Kasumi-1 (cell line): ENCODE measurements around the gene BRCA1.
"Not testable (repeated sequence)": the region's sequence is repeated elsewhere in the genome, so short reads cannot be mapped to it uniquely, and the experiment has no call there.

ENCODE experiments used
- DNase-seq, 2 experiments: peaks; one replicate each; lab custom pipeline; 2025; lab: John Stamatoyannopoulos, UW

The BRCA1 gene

DNA sequence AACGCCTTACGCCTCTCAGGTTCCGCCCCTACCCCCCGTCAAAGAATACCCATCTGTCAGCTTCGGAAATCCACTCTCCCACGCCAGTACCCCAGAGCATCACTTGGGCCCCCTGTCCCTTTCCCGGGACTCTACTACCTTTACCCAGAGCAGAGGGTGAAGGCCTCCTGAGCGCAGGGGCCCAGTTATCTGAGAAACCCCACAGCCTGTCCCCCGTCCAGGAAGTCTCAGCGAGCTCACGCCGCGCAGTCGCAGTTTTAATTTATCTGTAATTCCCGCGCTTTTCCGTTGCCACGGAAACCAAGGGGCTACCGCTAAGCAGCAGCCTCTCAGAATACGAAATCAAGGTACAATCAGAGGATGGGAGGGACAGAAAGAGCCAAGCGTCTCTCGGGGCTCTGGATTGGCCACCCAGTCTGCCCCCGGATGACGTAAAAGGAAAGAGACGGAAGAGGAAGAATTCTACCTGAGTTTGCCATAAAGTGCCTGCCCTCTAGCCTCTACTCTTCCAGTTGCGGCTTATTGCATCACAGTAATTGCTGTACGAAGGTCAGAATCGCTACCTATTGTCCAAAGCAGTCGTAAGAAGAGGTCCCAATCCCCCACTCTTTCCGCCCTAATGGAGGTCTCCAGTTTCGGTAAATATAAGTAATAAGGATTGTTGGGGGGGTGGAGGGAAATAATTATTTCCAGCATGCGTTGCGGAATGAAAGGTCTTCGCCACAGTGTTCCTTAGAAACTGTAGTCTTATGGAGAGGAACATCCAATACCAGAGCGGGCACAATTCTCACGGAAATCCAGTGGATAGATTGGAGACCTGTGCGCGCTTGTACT is at the start of gene BRCA1:
Gene BRCA1, minus strand, starts transcription at position 232 of the 834 bp plus-strand sequence. CDS start 1,268 bp downstream, outside the sequence.
- DNase-seq: peak; percentile 99

DNA sequence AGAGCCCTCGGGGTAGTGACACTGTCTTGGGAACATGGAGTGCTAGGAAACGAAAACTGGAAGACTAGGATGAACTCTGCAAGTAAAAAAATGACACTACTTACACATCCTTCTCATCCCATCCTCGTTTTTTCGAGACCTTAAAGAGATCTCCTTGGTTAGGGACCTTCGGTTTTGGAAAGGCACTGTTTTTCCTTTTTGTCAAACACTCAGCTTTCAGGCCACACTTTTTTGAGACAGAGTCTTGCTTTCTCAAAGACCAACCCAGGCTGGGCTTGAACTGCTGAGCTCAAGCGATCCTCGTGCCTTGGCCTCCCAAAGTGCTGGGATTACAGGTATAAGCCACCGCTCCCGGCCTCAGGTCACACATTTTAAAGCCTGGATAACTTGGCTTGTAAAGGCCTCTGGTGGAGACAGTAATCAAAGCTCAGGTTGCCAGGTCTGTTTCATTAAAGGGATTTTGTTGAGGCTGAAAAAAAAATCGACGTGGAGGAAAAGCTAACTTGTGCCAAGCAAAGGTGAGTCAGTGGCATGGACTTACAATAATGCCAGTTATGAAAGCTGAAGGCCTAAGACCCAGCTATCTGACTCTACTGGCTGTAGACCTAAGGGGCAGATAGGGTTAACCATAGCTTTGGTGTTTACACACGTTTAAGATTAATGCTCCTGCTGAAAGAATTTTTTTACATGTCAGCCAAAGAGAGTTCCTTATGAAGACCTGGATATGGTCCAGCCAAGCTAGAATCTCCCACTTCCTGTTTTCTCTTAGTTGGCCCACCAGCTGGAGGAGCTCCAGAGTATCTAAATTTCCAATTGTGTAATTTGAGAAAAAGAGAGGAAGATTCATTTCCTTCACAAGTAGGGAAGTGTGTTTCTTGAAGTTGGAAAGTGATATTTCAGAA is 46.7 kb upstream of the BRCA1 start:
- DNase-seq: peak; percentile 81 to 83

DNA sequence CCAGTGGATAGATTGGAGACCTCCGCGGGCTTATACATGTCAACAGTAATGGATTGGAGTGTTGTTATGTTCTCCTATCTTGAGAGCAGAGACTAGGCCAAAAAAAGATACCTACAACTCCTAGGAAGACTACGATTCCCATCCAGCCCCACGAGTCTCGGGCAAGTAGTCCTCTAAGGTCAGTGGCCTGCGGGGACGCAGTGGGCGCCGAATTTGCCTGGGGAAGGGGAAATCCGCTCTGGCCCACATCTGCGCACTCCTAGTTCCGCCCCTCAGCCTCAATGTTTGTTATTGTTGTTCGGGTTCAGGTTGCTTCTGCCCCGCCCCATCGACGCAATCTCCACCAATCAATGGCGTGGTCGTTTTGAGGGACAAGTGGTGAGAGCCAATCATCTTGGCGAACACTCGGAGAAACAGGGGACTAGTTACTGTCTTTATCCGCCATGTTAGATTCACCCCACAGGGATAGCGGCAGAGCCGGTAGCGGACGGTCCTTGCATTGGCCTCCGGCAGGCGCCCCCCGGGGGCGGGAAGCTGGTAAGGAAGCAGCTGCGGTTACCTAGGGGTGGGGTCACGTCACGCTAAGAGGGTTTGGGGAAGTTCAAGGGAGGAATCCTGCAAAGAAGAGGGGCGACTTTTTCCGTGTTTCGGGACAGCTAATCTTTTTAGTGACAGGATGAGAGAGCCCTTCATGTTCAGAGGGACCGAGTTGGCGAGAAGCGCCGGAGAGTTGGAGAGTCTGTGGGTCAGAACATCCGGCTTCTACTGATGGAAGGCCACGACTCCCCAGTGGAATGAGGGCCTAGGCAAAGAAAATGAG is 45.8 kb upstream of the BRCA1 start, which contains the start of gene NBR1:
Gene NBR1, plus strand, starts transcription at position 449 of the 820 bp plus-strand sequence. CDS start 4,586 bp downstream, outside the sequence.
- DNase-seq: peak; percentile 98 to 99

DNA sequence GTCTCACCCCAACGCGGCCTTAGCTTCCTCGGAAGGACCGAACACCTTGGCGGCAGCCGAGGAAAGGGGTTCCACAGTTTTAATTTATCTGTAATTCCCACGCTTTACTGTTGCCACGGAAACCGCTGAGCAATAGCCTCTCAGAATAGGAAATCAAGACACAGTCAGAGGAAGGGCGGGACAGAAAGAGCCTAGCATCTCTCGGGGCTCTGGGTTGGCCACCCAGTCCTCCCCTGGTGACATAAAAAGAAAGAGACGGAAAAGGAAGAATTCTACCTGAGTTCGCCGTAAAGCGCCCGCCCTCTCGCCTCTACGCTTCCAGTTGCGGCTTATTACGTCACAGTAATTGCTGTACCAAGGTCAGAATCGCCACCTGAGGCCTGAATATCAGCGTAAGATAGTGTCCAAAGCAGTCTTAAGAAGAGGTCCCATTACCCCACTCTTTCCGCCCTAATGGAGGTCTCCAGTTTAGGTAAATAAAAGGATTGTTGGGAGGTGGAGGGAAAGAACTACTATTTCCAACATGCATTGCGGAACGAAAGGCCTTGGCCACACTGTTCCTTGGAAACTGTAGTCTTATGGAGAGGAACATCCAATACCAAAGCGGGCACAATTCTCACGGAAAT is 45.1 kb upstream of the BRCA1 start:
- DNase-seq: peak; percentile 98 to 99

DNA sequence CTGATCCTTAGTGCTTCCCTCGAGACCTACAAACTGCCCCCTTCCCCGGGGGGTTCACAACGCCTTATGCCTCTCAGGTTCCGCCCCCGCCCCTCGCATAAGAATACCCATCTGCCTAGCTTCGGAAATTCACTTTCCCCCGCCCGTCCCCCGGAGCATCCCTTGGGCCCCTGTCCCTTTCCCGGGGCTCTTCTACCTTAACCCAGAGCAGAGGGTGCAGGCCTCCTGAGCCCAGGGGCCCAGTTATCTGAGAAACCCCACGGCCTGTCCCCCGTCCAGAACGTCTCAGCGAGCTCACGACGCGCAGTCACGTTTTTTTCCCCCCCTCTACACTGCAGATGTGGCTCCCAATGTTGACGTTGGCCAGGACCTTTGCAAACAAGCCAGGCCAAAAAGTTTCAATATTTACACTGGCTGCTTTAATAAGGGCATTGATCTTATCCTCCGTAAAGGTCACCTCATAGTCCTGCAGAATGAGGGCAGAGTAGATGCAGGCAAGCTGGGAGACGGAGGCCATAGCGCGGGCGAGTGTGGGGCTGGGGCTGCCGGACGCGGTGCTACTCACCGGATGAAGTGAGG is 44.5 kb upstream of the BRCA1 start:
- peak; percentile 36 to 47 for DNase-seq

DNA sequence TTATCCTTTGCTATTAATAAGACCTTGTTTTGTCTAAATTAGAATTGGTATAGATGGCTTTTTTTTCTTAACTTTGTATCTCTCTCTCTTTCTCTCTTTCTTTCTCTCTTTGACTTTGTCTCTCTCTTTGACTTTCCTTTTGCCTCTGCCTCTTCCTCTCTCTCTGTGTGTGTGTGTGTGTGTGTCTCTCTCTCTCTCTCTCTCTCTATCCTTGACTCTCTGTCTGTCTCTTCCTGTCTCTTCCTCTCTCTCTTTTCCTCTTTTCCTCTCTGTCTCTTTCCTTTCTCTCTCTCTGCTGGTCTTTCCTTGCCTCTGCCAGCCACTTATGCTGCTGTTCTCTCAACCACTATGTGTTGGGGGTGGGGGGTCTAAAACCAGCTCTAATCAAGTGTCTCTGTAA is 40.8 kb upstream of the BRCA1 start:
- not testable (repeated sequence) for DNase-seq

DNA sequence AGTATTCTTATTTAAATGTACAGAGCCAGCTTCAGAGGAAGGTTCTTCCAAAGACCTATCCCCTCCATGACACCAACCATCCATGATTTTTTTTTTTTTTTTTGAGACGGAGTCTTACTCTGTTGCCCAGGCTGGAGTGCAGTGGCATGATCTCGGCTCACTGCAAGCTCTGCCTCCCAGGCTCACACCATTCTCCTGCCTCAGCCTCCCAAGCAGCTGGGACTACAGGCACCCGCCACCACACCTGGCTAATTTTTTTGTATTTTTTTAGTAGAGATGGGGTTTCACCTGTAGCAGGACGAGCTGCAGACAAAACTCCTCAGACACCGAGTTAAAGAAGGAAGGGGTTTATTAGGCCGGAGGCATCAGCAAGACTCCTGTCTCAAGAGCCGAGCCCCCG is 34.8 kb upstream of the BRCA1 start:
- not testable (repeated sequence) for DNase-seq

DNA sequence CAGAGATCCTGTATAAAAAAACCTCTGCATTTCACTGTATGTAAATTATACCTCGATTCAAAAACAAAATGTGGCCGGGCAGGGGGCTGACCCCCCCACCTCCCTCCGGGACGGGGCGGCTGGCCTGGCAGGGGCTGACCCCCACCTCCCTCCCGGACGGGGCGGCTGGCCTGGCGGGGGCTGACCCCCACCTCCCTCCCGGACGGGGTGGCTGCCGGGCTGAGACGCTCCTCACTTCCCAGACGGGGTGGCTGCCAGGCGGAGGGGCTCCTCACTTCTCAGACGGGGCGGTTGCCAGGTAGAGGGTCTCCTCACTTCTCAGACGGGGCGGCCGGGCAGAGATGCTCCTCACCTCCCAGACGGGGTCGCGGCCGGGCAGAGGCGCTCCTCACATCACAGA is 34.1 kb upstream of the BRCA1 start:
- DNase-seq: not testable (repeated sequence)

DNA sequence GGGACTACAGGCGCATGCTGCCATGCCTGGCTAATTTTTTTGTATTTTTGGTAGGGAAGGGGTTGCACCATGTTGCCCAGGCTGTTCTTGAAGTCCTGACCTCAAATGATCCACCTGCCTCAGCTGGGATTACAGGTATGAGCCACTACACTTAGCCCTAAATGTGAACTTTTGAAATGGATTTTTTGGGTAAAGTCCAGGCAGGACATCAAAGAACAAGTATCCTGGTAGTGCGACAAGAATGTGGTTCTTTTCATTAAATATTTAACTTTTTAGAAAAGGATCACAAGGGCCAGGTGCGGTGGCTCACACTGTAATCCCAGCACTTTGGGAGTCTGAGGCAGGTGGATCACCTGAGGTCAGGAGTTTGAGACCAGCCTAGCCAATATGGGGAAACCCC is 30.5 kb upstream of the BRCA1 start:
- DNase-seq: no peak

DNA sequence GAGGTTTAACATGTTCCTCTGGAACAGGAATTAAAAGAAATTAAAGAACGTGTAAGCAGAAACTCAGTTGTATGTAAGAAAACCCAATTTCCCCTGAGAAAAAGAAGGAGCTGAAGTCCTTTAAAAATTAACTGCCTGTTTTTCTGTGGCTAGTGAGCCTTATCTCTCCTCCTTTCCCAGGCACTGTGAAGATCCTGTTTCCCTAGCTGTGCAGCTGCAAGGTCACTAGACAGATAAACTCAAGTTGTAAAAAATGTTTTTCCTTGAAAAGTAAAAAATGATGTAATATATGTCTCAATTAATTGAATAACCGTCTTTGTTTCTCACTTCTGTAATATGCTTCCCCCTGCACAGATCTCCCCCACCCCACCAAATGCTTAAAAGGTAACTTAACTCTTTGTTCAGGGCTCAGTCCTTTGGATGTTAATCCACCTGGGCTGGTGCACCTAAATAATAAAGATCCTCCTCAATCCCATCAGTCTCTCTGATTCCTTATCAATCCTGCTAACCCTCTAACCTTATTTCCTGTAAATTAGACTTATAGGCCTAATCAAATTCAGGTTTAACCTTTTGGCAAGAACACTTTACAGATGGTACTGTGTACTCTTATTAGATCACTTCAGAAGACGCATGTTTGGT is 28.2 kb upstream of the BRCA1 start:
- not testable (repeated sequence) for DNase-seq

DNA sequence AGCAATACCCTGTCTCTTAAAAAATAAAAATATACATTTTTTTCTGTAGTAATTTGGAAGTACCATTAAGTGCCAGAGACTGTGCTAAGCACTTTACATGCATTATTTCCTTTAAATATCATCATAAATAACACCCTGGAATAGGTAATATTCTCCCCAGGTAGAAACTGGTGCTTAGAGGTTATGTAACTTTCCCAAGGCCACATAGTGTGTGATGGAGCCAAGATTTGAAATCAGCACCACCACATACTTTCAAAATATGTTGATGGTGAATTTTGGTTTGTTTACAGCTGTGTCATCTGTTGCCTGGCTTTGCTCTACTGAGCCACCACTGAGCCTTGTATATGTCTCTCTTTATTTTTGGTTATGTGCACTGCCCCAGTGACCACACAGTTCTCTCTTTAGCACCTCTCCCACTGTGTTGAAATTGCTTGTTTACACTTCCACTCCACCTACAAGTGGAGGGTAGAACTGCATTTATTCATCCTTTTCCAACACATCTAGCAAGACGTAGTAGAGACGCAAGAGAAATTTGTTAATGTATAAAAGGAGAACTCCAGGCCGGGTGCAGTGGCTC is 26.8 kb upstream of the BRCA1 start:
- DNase-seq: no peak

DNA sequence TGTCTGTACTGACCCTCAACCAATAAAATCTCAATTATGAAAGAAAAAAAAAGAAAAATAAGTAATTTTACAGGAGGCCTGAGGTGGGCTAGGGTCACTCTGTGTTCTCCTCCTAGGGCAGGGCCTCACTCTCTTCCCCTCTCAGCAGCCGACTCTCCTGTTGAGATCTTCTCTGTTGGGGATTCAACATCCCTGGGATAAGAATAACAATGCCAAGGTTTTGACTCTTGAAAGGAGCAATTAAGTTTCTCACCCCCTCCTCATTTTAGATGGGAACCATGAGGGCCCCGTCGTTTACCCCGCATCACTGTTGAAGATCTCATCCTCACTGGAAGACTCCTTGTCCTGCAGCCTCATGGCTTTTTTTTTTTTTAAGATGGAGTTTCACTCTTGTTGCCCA is 21.5 kb upstream of the BRCA1 start:
- no peak for DNase-seq

DNA sequence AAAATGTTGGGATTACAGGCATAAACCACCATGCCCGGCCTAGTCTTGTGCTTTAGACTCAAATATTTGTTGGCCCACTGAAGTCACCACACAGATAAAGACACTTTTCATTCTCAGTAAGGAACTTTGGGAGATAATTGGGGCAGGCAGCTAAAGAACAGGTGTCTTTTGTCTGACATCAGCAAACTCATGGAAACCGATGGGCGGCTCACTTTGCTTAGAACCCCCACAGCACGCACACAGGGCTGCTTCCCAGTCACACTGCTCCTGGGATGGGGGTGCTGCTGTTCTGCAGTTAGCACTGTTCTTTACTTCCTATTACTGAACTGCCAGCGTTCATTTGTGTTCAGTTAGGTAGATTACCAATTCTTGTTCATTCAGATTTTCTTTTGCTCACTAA is 18.0 kb upstream of the BRCA1 start:
- DNase-seq: no peak

DNA sequence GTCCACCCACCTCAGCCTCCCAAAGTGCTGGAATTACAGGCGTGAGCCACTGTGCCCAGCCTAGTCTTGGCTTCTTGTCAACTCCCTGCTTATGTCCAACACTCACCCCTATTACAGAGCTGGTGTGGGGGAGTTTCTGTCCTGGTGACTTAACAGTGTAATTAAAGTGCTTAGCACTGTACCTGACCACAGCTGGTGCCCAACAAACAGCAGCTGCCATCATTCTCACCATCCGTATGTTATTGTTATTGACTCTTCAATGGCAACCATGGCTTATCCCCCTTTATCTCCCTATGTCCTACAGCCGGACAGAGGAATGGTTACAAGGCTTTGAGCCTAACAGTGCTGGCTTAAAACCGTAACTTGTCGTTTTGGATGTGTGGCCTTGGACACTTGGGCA is 17.0 kb upstream of the BRCA1 start:
- no peak for DNase-seq

DNA sequence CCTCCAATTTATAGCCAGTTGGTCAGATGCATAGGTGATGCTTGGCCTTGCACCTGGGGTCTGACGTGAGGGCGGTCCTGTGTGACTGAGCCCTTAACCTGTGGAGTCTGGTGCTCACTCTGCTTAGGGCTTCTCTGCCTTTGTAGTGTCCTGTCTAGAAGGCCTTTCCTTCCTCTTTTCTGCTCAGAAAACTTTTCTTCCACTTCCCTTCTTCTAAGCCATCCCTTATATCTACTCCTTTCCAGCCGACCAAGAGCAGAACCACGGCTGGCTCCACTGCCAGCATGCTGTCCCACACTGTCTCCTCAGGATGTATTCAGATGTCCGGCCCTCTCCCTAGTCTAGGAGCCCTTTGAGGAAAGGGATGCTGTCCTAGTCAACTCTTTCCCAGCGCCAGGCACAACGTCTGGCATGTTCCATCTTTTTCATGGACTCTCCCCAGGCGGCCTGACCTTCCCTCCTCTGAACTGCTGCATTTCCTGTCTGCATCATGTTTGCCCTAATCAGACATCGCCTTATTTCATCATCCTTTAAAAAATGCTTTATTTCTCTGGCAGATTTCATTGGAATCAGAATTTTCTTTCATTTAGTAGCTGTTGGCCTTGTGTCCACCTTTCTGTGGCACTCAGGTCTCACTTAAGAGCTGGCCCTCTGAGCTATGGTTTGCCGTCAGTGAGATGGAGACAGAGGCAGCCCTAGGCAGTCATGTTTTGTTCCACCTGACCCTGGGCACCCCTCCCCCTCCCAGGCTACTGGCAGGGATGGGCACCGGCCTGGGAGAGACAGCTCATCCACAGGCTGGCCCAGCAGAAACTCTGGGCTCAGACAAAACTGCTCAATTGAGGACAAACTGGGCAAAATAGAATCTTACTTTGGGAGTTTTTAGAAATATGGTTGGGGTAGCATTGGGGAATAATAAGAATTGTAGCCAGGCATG is 15.5 kb upstream of the BRCA1 start:
- peak; percentile 72 to 81 for DNase-seq

DNA sequence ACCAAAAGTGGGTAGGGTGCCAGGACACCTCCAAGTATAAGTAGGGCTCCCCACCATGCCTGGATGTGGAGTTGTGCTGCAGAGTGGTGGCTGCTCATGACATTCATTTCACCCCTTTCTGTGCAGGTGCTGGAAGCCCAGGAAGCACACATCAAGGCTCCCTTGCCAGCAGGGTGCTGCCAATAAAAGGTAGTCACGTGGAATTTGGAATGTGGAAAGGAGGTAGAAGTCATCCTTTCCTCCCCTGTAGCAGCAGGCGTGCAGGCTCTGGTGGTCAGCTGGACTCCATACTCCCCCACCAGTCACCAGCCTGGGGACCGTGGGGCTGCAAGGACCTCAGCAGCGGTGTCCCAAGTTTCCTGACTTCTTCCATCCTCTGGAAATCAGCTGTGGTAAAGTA is 13.4 kb upstream of the BRCA1 start:
- not testable (repeated sequence) for DNase-seq

DNA sequence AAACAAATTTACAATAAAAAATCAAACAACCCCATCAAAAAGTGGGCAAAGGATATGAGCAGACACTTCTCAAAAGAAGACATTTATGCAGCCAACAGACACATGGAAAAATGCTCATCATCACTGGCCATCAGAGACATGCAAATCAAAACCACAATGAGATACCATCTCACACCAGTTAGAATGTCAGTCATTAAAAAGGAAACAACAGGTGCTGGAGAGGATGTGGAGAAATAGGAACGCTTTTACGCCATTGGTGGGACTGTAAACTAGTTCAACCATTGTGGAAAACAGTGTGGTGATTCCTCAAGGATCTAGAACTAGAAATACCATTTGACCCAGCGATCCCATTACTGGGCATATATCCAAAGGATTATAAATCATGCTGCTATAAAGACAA is 11.4 kb upstream of the BRCA1 start:
- not testable (repeated sequence) for DNase-seq

DNA sequence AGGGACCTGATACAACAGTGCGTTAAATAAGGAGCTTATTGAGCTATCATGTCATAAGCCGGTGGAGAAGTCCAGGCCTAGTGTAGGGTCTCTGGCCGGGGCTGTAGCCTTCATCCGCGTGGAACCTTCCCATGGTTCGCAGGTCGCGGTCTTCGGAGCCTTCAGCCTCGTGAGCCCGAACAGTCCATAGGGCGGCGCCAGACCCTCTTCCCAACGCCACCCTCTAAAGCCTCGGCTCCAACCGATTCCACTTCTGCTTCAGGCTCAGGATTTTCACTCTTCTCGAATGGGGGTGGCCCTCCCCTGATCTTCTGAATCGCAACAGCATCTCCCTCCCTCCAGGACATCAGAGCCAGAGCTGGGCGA is 10.3 kb upstream of the BRCA1 start:
- DNase-seq: no peak
